CD4-positive, alpha-beta T cell treated with Interleukin-21 for 1 hour (primary cell): ENCODE measurements around the gene CPSF7.
"Not testable (repeated sequence)": the region's sequence is repeated elsewhere in the genome, so short reads cannot be mapped to it uniquely, and the experiment has no call there.

Source experiments
- DNase-seq: peaks from one replicate; pipeline ENCODE4 v3.0.0-alpha.2; 2020

The CPSF7 gene, protein sequence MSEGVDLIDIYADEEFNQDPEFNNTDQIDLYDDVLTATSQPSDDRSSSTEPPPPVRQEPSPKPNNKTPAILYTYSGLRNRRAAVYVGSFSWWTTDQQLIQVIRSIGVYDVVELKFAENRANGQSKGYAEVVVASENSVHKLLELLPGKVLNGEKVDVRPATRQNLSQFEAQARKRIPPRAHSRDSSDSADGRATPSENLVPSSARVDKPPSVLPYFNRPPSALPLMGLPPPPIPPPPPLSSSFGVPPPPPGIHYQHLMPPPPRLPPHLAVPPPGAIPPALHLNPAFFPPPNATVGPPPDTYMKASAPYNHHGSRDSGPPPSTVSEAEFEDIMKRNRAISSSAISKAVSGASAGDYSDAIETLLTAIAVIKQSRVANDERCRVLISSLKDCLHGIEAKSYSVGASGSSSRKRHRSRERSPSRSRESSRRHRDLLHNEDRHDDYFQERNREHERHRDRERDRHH

DNA sequence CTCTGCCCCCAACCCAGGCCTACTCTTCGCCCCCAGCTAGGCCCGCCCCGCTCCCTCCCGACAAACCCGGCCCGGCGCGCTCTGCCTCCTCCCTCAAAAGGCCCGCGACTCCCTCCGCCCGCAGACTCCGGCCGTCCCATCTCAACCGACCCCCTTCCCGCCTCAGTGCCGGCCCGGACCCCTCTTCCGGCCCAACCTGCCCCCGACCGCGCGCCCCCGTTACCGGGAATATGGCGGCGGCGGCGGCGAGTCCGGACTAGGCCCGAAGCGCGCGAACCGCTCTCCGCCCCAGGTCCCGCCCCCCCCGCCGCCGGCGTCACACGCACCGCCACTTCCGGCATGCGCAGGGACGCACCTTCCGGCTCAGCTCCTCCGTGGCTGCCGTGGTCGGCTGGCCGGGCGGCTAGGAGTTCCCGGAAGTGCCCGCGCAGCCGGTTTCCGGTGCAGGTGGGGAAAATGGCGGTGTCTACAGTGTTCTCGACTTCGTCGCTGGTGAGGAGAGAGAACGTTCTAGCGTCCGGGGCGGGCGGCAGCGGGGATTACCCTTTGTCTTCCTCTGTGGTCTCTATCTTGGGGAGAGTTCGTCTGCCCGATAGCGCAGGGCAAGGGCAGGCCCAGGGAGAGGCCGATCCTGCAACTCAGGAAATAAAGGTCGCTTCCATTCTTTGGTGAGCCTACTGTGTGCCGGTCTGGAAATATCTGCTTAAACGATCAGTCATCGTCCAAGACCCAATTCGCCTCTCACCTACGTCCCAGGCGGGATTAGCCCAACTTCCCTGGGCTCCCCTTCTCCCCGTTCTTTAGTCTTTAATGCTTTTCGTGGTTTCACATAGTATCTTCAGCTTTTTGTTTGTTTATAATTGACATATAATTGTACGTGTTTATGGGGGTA is at the start of gene CPSF7, which contains the start of gene SDHAF2:
CPSF7 (minus strand) TSS at position 285 of the 892 bp plus-strand sequence. CDS start 740 bp downstream, outside the sequence.
SDHAF2 (plus strand) TSS at position 434 of the 892 bp plus-strand sequence; CDS start at position 457, 23 bp downstream.
- peak; percentile 98 for DNase-seq

DNA sequence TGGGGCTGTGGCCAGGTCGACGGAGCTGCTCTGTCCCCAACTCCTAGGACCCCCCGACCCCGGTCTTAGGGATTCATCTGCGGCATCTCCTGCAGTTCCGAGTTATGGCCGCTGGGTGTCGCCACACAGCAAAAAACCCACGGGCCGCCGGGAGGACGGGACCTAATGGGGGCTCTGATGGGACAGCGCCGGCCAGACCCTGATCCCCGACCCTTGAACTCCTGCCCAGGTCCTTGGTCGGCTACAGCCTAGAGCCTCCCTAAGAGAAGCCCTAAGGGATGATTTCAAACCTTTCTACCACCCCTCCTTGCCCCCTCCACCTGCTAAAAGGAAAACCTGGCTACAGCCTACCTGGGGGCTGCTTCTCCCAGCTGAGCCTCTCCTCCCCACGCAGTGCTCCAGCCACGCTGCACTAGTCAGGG is 48.0 kb upstream of the CPSF7 start:
- peak; percentile 43 for DNase-seq

DNA sequence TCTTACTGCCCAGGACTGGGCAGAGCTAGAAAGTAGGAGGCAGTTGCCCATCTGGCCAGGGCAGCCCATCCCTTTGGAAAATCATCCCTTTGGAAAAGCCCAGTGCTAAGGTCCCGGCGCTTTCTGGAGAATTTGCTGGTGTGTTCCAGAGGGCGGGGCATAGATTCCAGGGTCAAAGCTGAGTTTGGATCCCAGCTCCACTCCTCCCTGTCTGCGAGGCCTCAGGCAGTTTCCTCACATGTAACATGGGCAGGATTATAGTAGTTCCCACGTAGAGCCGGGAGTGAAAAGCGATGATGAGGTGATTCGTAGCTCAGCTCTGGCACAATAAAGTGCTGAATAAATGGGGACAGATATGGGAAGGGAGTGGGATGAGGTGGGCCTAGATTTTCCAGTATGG is 47.4 kb upstream of the CPSF7 start:
- no peak for DNase-seq

DNA sequence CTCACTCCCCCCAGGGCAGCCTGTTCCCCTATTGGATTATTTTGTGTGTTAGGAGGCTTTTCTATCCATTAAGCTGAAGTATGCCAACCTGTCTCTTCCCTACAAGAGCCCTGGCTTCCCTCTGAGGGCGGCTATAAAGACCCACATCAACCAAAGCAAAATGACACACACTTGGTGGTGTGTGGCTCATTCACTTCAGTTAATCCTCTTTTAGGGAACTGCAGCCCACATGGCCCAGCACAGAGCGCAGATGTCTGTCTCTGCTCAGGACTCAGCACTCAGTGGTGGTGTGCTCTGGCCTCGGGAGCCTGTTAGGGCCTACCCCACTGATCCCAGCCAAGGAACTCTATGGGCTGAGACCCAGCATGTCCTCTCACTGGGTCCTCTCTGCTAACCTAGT is 46.6 kb upstream of the CPSF7 start:
- DNase-seq, result no peak

DNA sequence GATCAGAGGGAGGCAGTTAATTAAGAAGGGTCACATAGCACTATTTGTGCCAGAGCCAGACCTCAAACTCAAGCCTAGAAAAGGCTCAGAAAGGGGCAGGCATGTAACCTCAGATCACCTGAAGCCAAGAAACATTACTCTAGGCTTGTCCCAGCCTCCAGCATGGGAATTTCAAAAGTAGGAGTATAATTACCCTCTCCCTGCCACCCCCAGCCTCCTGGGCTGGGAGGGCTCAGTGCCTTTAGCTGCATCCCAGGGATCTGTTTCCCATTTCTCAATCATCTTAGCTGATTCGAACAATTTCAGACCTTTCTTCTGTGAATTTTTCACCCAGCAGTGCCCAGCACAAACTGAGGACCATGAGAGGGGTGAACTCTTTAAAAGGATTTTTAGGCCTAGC is 45.7 kb upstream of the CPSF7 start:
- no peak for DNase-seq

DNA sequence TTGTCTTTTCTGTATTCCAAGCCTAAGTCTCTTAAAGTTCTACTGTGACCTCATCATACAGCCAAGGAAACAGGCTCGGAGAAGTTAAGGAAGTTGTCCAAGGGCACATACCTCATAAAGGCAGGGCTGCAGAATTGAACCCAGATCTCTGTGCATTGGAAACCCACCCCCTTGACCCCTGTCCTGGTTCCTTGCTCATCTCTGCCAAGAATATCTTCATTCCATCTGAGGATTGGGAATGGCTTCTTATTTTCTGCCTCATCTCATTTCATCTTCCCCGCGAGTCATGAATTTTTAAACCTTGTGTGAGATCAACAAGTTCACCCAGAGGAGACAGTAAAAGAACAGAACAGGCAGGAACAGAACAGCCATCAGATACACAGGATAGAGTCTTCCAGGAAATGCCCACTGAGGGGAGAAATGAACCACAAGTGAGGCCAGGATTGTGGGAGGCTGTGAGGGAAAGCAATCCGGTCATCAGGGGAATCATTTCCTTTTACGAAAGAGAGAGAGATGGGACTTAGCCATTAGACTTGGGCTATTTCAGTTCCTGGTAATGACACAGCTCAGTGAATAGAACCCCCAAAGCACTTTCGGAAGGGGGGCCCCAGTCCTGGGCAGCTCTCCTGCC is 44.4 kb upstream of the CPSF7 start:
- DNase-seq, result no peak

DNA sequence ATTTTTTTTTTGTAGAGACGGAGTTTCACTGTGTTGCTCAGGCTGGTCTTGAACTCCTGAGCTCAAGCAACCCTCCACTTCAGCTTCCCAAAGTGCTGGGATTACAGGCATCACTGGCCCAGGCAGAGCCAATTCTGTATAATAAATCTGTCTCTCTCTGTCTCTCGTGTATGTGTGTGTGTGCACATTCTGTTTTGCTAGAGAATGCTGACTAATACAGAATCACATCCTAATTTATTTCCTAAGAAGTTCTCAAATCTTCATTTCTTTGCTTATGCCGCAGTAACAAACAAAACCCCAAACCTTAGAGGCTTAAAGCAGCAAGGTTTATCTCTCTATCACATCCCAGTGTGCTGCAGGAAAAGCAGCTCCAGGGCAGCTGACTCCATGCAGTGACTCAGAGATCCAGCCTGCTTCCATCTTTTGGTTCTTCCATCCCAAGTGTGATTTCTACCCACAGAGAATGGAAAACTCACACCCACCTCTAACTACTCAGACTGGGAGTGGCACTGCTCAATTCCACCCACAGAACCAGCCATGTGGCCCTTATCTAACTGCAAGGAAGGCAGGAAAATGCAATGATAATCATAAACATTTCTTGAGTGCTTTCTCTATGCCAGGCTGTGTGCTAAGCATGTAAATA is 43.7 kb upstream of the CPSF7 start:
- DNase-seq, result no peak

DNA sequence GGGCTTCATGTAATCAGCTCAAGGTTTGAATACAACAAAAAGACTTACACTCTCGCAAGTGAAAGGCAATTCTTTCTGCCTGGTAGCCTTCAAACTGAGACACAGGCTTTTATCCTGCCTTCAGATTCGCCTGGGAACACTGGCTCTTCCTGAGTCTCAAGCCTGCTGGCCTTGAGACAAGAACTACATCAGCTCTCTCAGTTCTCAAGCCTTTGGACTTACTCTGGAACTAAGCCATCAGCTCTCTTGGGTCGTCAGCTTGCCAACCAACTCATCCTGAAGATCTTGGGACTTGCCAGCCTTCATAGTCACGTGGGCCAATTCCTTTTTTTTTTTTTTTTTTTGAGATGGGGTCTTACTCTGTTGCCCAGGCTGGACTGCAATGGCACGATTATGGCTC is 43.1 kb upstream of the CPSF7 start:
- no peak for DNase-seq

DNA sequence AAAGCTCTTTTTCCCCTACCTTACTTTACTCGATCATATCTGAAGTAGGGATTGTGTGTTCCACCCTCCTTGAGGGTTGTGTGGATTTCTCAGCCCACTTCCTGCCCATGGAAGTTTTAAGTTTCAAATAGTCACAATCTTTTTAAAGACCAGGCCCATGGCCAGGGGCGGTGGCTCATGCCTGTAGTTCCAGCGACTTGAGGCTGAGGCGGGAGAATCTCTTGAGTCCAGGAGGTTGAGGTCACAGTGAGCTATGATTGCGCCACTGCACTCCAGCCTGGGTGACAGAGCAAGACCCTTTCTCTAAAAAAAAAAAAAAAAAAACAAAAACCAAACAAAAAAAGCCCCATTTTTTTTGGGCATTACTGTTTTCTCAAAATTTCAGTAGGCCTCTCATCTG is 42.5 kb upstream of the CPSF7 start:
- DNase-seq, result no peak

DNA sequence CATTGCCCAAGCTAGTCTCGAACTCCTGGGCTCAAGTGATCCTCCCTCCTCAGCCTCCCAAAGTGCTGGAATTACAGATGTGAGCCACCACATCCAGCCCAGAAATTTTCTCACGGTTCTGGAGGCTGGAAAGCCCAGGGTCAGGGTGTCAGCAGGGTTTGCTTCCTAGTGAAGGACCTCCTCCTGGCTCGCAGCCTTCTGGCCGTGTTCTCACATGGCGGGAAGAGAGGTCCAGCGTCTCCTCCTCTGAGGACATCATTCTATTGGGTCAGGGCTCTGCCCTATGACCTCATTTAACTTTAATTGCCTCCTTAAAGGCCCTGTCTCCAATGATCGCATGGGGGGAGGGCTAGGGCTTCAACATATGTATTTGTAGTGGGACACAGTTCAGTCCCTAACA is 38.2 kb upstream of the CPSF7 start:
- no peak for DNase-seq

DNA sequence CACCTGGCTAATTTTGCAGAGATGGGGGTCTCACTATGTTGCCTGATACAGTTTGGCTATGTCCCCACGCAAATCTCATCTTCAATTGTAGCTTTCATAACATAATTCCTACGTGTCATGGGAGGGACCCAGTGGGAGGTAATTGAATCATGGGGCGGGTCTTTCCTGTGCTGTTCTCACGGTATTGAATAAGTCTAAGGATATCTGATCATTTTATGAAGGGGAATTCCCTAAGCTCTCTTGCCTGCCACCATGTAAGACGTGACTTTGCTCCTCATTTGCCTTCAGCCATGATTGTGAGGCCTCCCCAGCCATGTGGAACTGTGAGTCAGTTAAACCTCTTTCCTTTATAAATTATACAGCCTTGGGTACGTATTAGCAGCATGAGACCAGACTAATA is 37.8 kb upstream of the CPSF7 start:
- not testable (repeated sequence) for DNase-seq

DNA sequence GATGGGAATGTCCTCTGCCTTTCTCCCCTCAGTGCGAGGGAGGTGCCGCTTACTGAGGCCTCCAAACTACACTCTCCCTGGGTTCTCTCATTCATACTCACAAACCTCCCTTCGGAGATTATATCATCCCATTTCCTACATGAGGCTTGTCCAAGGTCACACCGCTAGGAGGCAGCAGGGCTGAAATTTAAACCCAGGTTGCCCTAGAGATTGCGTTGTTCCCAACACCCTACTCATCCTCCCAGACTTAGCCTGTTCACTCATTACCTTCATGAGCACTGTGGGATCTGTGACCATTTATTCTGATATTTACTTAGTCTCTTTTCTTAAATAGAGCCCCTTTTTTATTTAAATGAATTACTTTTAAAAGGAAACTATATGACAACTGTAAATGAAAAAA is 31.2 kb upstream of the CPSF7 start:
- no peak for DNase-seq

DNA sequence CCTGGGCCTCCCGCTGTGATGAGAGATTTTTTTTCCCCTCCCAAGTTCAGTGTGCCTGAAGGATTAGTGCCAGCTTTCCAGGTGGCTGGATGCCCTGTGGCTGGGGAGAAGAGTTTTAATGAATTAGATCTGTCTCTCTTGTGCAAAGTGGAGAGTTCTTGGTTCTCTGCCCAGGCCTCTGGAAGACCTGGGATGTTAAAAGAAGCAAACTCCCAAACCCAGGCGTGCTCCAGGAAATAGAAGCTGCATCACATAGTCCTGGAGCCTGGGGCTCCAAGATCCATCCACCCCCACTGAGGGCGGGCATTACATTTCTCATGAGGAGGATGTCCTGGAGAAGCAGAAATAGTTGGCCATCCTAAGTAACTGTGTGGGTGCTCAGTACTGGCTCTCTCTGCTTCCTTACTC is 30.7 kb upstream of the CPSF7 start:
- no peak for DNase-seq

DNA sequence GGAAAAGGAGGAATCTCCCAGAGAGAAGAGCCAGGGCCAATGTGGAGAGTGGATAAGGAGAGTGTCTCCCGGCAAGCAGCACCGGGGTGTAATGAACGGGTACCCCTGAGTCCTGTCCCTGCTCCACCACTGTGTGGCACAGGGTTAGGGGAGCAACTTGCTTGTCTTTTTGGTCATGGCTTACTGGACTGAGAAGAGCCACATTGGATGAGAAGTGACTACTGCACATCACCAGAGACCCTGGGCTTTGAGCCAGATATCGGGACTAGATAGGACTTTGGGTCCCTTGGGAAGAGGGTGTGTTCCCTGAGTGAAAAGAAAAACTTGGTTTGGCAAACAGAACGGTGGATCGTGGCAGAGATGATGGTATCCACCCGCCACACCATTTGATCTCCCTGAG is 24.7 kb upstream of the CPSF7 start:
- no peak for DNase-seq

DNA sequence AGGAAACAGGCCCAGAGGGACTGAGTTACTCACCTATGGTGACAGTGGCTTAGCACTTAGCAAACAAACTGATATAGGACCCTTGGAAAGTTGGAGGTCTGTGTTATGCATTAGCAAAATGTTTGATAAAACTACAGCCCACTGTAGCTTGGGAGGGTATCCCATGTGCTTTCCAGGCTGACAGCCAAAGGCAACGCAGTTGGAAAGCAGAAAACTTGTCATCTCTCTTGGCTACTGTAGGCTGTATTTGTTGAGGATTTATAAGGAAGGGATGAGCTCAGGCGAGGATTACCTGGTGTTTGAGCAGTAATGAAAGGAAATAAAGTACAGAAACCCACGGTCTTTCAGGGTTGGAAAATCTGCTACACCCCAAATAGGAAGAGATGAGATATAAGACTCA is 23.9 kb upstream of the CPSF7 start:
- no peak for DNase-seq

DNA sequence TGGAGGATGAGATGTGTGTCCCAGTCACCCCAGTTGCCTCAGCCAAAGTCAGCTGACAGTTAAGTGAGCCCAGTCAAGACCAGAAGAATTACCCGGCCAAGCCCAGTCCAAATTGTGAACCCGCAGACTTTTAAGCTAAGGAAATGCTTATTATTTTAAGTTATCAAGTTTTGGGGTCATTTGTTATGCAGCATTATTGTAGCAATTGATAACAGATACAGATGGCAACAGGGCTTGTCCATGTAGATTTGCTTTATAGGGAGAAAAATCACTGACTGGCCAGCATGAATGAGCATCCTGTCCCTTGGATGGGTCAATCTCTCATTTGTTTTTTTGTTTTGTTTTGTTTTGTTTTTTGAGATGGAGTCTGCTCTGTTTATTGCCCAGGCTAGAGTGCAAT is 23.1 kb upstream of the CPSF7 start:
- no peak for DNase-seq

DNA sequence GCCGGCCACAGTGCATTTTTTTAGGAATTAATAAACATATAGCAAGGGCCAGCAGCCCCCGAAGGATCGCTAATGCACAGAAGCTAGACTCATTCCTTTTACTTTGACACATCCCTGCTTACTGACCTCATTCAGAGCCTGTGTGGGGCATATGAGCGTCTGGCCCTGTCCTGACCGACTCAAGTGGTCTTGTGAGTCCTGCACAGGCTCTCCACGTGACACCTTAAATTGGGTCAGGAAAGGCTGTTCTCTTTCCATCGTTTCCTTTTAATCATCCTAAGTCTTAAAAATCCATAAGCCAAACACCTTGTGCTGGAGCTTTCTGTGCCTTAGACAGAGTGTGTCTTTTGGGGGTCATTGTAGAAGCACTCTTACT is 18.8 kb upstream of the CPSF7 start:
- DNase-seq, result no peak

DNA sequence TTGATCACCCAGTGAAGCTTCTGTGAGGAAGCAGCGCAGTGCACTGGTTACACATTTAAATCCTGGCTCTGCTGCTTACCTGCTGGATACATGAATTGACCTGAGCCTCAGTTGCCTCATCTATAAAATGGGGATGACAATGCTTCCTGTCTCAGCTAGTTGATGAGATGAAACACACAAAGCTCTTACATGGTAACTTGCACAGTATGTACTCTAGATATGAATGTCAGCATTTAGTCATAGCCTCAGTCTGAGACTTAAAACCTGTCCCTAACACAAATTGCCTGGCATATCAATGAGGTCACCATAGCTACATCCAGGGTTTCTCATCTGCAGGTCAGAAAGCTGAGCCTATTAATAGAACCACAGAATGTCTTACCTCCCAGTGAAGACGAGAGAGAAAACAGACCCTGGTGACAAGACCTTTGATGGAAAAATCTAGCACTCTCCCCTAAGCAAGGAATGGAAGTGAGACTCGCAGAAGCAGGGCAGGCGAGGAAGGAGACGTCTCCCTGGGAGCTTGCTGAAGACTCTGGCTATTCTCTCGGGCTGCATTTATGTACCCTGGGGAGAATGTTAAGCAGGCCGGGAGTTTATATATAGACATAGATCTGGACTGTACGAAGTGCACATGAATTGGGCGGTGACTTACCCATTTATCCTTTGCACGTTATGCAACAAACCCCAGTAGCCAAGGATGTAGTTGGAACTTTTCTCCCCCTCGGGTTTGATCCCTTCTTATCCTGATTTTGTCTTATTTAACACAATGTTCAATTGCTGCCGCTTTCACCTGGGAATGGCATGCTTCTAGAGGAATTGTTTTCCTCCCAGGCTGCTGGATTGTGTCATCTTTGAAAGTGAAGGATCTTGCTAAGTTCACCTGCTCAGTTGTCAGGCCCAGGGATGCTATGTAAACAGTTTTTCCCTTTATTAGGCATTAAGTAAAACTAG is 18.1 kb upstream of the CPSF7 start:
- no peak for DNase-seq

DNA sequence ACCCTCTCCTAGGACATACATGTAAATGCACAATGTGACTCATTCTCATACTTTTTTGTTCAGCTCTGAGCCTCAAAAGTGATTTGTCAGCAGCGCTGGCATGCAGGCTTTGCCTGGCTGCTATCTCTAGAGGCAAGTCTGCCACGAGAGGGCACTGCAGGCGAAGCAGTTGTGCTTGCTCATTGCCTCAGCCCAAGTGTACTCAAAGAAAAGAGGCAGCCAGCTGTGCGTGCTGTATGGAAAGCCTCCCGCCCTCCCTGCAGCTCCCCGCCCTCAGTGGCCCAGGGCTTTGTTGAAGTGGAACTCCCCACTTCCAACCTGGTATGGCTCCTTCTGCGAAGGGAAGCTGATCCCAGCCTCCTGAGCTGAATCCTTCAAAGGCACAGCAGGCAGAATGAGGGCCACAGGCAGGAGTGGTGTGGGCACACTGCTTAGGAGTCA is 16.5 kb upstream of the CPSF7 start:
- DNase-seq, result peak; percentile 58

DNA sequence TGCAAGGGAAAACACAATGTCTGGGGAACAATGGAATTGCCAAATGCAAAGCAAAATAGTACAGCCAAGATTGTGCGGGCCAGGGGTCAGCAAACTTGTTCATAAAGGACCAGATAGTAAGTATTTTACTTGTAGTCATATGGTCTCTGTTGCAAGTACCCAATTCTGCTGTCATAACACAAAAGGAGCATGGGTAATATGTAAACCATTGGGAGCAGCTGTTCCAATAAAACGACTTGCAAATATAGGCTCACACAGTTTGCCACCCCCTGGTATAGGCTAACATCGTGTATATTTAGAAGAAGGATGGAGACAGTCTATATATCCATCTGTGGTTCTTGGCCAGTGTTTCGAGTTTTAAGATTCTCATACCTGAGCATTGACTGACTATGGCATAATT is 15.7 kb upstream of the CPSF7 start:
- no peak for DNase-seq

DNA sequence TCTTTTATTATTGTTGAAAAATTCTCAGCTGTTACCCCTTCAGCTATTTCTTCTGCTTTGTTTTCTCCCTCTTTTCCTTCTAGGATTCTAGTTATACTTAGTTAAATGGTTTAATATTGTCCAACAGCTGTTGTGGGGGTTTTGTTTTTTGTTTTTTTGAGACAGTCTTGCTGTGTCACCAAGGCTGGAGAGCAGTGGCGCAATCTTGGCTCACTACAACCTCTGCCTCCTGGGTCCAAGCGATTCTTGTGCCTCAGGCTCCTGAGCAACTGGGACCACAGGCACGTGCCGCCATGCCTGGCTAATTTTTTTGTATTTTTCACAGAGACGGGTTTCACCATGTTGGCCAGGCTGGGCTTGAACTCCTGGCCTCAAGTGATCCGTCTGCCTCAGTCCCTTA is 12.8 kb upstream of the CPSF7 start:
- DNase-seq, result no peak

DNA sequence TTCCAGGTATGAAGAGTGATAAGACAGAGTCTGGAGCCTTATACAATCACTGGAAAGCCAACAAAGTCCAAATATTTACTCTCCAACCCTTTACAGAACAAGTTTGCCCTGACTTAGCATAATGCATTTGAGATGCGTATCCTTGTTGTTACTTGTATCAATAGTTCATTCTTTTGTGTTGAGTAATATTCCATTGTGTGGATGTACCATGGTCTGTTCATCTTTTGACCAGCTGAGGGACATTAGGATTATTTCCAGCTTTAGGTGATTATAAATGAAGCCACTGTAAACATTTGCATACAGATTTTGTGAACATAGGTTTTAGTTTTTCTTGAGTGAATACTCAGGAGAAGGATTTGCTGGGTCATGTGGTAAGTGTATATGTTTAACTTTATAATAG is 9.8 kb upstream of the CPSF7 start:
- DNase-seq, result no peak
